SH-SY5Y (cell line): Measurements from ENCODE around the gene COL18A1.

Experiments used
- GATA2 ChIP-seq: IDR thresholded peaks from 2 replicates; pipeline ENCODE4 v1.6.1; 2011; ENCODE audit warnings: mild to moderate bottlenecking, low read depth, low read length
- GATA3 ChIP-seq: IDR thresholded peaks from 2 replicates; pipeline ENCODE4 v1.6.1; 2011; ENCODE audit warnings: low read depth, mild to moderate bottlenecking, low read length, moderate library complexity

GRCh38 chr21:45383111-45383614, 21.8 kb upstream of the COL18A1 start:
- TF ChIP-seq GATA3: no peak
- no peak for TF ChIP-seq GATA2
